HG02610 (cell line): ENCODE data around the gene PRG3.

Source experiments
- ATAC-seq: cut with Tn5 transposase; IDR thresholded peaks from one replicate; pipeline ENCODE4 v1.9.1; 2021; ENCODE audit warnings: mild to moderate bottlenecking, moderate library complexity; ENCODE audit not compliant: unreplicated experiment

Gene PRG3

GRCh38 chr11:57391539-57391938, 10.6 kb upstream of the PRG3 start:
- no peak for ATAC-seq

DNA sequence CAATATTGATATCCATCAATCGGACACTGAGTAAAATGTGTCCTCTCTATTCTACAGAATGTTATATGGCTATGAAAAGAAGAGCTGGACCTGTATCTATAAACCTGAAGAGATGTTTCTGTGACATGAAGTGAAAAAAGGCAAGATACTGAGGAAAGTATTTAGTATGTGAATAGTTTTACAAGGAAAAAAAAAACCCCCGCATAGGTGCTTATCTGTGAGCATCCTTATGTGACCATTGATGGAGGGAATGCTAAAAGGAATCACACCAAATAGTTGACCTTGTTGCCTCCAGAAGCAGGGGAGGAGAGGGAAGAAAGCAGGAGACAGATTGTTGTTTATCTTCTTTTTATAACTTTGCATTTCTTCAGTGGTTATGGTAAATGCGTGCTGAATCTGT, 10.2 kb upstream of the PRG3 start:
- no peak for ATAC-seq

- no peak for ATAC-seq
Observed at GRCh38 chr11:57390535-57390934, 9.6 kb upstream of the PRG3 start, which contains the start of gene PRG2. Gene PRG2 (minus strand): TSS chr11:57390650. CDS start chr11:57389944, 706 bp downstream.

DNA sequence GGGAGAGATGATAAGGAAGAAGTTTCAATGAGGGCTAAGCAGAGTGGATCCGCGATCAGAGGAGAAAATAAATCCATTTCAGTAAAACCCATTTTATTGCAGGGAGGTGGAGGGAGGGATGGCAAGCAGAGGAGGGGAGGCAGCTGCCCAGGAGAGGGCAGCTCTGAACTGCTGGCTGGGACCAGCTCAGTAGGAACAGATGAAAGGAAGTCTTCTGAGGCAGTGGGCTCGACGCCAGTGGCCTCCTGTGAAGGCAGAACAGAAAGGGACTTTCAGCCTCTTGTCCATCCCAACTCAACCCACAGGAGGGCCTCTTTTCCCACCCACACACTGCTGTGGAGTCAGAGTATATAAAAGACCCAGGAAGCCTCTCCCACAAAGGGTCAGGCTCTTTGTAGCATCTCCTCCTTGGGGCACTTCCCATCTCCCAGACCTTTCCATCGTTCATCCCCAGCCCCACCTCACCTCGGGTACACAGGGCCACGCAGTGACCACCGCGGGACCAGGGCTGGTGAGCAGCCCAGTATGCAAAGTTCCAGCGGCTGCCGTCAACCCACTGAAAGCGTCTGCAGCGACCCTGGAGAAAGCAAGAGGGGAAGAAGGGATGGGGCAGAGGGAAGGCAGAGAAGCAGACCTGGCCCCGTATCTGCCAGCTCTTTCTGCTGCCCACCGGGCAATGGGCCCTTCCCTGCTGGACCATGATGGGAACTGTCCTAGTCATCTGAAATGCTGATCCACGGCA, 6.5 kb upstream of the PRG3 start:
- ATAC-seq = no peak

DNA sequence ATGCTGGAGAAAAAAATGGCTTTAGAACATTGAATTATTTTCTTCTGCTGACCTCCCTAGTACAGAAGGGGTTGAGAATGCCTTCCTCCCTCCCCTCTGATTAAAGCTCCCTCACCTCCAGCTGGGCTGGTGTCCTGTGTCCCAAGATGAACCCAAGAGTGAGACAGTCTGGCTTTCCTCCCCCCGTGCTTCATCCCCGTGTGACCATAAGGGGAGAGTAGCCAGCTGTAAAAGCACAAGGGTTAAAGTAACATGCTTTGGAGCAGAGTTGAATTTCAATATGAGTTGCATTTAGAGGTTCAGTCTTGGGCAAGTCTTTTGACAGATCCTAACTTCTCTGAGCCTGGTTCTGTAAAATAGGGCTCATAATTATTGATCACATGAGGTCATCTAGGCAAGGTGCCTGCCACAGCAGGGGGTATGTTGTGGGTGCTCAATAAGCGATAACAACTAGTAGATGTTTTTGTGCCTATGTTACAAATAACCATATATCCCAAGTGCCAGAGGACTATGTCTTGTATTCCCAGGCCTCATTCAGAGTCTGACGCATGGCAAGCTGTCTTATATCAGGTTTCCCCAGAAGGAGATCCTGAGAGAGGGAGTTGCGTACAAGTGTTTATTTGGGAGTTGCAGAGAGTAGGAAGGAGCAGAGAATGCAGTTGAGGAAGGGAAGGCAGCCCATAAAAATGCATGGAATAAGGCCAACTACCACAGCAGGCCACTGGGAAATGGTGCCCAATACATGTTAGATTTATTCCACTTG, 5.4 kb upstream of the PRG3 start:
- ATAC-seq = no peak

- no peak for ATAC-seq
Observed at GRCh38 chr11:57379732-57380131, 1.2 kb downstream of the PRG3 start.

GRCh38 chr11:57378186-57378585, 2.8 kb downstream of the PRG3 start:
- no peak for ATAC-seq

DNA sequence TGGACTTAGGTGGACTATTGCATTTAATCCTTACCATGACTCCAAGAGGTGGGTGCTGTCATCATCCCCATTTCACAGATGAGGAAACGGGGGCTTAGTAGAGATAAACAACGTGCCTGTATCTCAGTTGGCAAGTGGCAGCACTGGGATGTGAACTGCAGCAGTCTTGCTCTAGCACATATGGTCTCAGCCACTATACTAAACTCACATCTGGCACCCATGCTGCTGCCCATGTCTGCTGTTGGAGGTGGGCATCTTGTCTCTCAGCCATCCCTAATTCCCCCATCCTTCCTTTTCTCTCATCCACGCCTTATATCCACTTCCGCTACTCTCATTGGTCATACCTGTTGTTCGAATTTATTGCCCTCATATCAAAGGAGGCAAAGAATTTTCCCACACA, 3.8 kb downstream of the PRG3 start:
- no peak for ATAC-seq

DNA sequence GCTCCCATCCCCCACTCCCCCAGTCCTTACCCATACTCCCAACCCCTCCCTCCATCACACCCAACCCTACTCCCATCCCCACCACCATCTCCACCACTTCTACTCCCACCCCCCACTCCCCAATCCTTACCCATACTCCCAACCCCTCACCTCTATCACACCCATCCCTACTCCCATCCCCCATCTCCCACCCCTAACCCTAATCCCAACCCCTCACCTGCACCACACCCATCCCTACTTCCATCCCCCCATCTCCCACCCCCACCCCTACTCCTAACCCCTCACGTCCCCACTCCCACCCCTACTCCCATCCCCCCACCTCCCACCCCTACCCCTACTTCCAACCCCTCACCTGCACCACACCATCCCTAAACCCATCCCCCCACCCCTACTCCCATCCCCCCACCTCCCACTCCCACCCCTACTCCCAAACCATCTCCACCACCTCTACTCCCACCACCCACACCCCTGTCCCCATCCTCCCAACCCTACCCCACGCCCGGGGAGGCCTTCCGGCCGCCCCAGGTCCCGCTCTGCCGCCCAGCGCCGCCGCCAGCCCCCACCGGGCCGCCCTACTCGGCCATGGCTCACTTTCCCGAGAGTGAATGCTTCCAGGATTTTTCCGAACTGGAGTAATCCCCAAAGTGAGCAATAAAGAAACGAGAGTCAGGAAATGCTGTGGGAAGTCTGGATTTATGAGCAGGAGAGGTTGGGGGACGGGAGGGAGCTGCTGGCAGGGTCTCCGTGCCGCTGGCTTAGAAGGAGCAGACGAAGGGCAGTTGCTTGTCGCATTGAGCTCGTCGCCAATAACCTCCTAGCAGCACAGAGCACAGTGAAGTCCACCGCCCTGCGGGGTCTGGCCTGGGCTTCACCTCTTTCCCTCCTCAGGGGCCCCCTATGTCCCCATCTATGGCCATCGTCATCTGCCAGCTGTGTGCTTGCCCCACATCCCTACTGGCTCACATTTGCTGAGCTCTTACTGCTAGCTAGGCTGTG, 4.6 kb downstream of the PRG3 start:
- ATAC-seq = no peak

- ATAC-seq = no peak
Observed at GRCh38 chr11:57375490-57375889, 5.5 kb downstream of the PRG3 start.

DNA sequence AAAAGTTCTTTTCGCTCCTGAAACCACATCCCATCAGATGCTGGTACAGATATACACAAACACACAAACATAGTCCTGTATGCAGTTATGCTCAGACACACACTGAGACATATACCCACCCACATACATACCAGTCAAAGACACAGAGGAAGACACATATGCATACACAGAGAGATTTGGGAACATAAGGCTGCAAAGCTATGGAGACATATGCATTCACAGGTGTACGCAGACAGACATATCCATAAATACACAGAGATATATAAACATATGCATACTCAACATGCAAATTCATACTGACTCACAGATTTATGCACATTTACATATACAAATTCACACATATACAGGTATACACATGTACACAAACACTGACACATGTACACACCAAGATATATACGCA, 6.0 kb downstream of the PRG3 start:
- ATAC-seq = no peak

- no peak for ATAC-seq
Observed at GRCh38 chr11:57373146-57373545, 7.8 kb downstream of the PRG3 start.

- no peak for ATAC-seq
Observed at GRCh38 chr11:57370941-57371340, 10.0 kb downstream of the PRG3 start.

DNA sequence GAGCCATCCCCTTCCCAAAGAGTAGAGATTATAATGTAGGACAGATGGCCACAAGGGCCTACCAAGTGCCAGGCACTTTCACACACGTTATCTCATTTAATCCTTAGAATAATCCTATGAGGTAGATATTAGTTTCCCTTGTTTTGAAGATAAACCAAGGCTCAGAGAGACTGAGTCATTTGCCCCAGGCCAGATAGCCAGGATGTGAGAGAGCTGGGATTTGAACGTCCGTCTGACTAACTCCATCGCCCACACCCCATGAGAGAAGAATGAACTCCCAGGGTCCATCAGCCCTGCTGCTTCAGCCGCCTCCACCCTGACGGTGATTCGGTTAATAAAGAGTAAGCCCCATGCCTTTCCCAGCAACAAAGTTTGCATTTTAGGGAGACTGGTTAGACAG, 10.7 kb downstream of the PRG3 start:
- no peak for ATAC-seq

DNA sequence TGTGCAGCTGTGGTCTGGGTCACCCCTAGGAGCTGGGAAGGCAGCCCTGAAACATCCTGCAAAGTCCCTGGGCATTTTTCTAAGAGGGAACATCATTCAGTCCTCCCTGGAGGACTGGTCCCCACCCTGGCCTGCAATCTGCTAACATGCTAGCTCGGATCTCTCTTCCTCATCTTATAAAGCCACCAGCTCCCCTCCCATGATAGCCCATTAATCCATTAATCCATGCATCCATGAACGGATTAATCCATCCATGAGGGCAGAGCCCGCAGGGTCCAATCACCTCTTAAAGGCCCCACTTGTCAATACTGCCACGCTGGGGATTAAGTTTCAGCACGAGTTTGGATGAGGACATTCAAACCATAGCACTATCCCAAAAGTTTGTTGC, 12.1 kb downstream of the PRG3 start:
- ATAC-seq = no peak

GRCh38 chr11:57368106-57368844, 12.7 kb downstream of the PRG3 start:
- no peak for ATAC-seq

GRCh38 chr11:57364851-57365660, 15.9 kb downstream of the PRG3 start:
- no peak for ATAC-seq

DNA sequence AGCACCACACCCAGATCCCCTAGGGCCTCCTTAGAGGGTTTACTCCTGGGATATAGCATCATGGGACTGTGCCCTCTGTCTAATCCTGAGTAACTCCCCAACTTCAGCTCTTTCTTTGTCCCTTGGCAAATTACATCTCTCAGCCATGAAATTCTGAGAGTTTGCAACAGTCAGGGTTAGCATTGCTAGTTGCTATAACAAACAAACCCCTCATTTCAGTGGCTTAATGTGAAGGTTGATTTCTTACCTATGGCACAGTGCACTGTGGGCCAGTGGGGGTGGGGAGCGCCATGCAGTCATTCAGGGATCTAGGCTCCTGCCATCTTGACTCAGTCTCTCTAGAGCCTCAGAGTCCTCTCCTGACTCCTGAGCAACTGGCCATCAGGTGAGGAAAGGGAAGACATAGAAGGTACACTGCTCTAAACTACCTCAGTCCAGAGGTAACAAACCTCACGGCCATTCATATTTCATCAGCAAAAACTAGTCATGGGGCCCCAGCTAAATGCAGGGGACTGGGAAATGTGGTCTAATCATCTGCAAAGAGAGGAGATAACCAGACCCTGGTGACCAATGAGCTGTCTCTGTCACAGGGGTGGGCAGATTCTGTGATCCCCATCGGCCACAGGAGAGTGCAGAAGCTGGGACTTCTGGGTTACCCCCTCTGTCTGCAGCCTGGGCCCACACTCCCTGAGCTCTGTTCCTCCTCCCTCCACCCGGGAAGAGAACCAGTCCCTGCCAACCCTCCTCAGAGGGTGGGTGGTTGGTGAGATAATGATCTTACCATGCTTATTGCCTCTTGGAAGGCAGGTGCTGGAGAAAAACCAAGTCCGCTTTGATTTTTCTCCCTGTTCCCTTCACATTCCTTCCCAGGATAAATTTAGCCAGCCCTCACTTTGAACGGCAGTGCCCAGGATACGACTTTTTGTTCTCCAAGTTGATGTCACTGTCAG, 17.5 kb downstream of the PRG3 start:
- no peak for ATAC-seq

DNA sequence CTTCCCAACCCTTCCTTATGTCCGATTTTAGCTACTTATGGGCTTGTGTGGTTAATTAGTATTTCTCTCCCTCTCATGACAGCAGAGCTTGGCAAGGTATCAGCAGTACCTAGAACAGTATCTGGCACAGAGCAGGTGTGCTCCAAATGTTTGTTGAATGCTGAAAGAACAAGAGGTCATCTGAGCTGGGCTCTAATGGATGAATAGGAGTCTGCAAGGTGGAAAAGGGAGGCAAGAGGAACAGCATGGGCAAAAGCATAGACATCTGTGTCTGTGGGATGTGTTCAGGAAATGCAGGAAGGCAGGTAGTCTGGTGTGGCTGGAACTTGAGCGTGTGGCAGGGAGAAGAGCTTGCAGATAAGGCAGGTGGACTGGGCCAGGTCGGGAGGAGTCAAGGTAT, 19.0 kb downstream of the PRG3 start:
- ATAC-seq = no peak
